ENCODE measurements around the gene ANXA2. TPM values are rescaled to one million over a fixed set of nuclear protein-coding genes. Genes with fewer than 3 reads are reported as not detected.

ANXA2 gene
- total and polyA plus RNA-seq, 4 donors = 62.7 to 138 (median 107) TPM

DNA sequence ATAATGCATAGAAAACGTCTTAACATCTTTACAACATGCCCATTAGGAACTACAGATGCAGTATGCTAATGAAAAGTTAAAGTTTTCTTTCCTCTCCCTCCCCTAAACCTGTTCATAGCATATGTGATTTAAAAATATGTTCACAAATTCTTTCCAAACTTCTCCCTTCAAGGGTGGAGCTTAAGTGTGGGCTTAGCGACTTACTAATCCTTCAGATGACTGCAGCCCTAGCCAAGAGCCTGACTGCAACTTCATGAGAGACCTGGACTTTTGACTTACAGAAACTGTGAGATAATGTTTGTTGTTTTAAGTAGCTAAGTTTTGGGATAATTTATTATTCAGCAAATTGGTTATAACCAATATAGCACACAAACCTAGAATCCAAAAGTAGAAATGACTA lies 22.0 kb upstream of the ANXA2 start:
- Histone ChIP-seq H3K9ac (ENCODE audit: low read depth in 1 of 2, low read length in 2 of 2) (no peak overlapping the region), H3K4me1 (ENCODE audit: control insufficient read depth in 4 of 4, insufficient read depth in 4 of 4, low read length in 3 of 4) (peaks cover 0 to 5% (median 3%) of the 10 kb centered on the region in 4 donors), H3K9me3 (ENCODE audit: control insufficient read depth in 4 of 4, low read length in 3 of 4) (no peaks in the 10 kb centered on the region), H3K36me3 (ENCODE audit: control insufficient read depth in 4 of 4, insufficient read depth in 3 of 4, low read depth in 1 of 4, low read length in 3 of 4) (peaks cover 0 to 7% (median under 1%) of the 10 kb centered on the region in 4 donors), H3K27me3 (ENCODE audit: control insufficient read depth in 4 of 4, insufficient read depth in 4 of 4, low read length in 3 of 4) (no peaks in the 10 kb centered on the region), H3K27ac (ENCODE audit: low read depth in 1 of 2, low read length in 2 of 2) (no peak overlapping the region), H3K4me3 (ENCODE audit: low read depth in 1 of 3, low read length in 3 of 3) (no peak overlapping the region)
- 97% methylated on average over 2 of the region's 2 CpGs for WGBS
- TF ChIP-seq NR2F2 (IDR thresholded peaks at IDR 0.05) = no peak
- TF ChIP-seq TAF1 (conservative IDR thresholded peaks at IDR 0.05) = no peak
- TF ChIP-seq, protein P1, sequence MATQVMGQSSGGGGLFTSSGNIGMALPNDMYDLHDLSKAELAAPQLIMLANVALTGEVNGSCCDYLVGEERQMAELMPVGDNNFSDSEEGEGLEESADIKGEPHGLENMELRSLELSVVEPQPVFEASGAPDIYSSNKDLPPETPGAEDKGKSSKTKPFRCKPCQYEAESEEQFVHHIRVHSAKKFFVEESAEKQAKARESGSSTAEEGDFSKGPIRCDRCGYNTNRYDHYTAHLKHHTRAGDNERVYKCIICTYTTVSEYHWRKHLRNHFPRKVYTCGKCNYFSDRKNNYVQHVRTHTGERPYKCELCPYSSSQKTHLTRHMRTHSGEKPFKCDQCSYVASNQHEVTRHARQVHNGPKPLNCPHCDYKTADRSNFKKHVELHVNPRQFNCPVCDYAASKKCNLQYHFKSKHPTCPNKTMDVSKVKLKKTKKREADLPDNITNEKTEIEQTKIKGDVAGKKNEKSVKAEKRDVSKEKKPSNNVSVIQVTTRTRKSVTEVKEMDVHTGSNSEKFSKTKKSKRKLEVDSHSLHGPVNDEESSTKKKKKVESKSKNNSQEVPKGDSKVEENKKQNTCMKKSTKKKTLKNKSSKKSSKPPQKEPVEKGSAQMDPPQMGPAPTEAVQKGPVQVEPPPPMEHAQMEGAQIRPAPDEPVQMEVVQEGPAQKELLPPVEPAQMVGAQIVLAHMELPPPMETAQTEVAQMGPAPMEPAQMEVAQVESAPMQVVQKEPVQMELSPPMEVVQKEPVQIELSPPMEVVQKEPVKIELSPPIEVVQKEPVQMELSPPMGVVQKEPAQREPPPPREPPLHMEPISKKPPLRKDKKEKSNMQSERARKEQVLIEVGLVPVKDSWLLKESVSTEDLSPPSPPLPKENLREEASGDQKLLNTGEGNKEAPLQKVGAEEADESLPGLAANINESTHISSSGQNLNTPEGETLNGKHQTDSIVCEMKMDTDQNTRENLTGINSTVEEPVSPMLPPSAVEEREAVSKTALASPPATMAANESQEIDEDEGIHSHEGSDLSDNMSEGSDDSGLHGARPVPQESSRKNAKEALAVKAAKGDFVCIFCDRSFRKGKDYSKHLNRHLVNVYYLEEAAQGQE (IDR thresholded peaks at IDR 0.05) = no peak
- no peak for TF ChIP-seq JUND (IDR thresholded peaks at IDR 0.05)
- no peak for TF ChIP-seq FOXA1 (IDR thresholded peaks at IDR 0.05)
- TF ChIP-seq GABPA (IDR thresholded peaks at IDR 0.05 in 1 of 2, conservative IDR thresholded peaks at IDR 0.05 in 1 of 2) = no peak
- TF ChIP-seq SP1 (IDR thresholded peaks at IDR 0.05) = no peak
- no peak for DNase-seq (ENCODE audit: low spot score)

- Histone ChIP-seq H3K4me1 (ENCODE audit: control insufficient read depth in 4 of 4, insufficient read depth in 4 of 4, low read length in 3 of 4) (peaks cover 0 to 5% (median 4%) of the 10 kb centered on the region in 4 donors), H3K4me3 (ENCODE audit: low read depth in 1 of 3, low read length in 3 of 3) (no peak overlapping the region), H3K9ac (ENCODE audit: low read depth in 1 of 2, low read length in 2 of 2) (no peak overlapping the region), H3K27me3 (ENCODE audit: control insufficient read depth in 4 of 4, insufficient read depth in 4 of 4, low read length in 3 of 4) (no peaks in the 10 kb centered on the region), H3K9me3 (ENCODE audit: control insufficient read depth in 4 of 4, low read length in 3 of 4) (no peaks in the 10 kb centered on the region), H3K27ac (ENCODE audit: low read depth in 1 of 2, low read length in 2 of 2) (no peak overlapping the region), H3K36me3 (ENCODE audit: control insufficient read depth in 4 of 4, insufficient read depth in 3 of 4, low read depth in 1 of 4, low read length in 3 of 4) (peaks cover 0 to 4% (median under 1%) of the 10 kb centered on the region in 4 donors)
- 90% methylated on average over 3 of the region's 3 CpGs for WGBS
- DNase-seq (ENCODE audit: low spot score) = no peak
- no peak for TF ChIP-seq TAF1 (conservative IDR thresholded peaks at IDR 0.05)
- TF ChIP-seq RXRA (IDR thresholded peaks at IDR 0.05) = no peak
- no peak for TF ChIP-seq RAD21 (IDR thresholded peaks at IDR 0.05)
- no peak for TF ChIP-seq MAX (IDR thresholded peaks at IDR 0.05)
- TF ChIP-seq CTCF (IDR thresholded peaks at IDR 0.05; ENCODE audit: low read depth, low read length, missing input control) = no peak
- TF ChIP-seq EGR1 (IDR thresholded peaks at IDR 0.05; ENCODE audit: low read depth in 2 of 2) = no peak
- no peak for TF ChIP-seq ZBTB33 (IDR thresholded peaks at IDR 0.05)
- TF ChIP-seq, protein P1 (IDR thresholded peaks at IDR 0.05) = no peak
- TF ChIP-seq YY1 (IDR thresholded peaks at IDR 0.05) = no peak
- no peak for TF ChIP-seq GABPA (IDR thresholded peaks at IDR 0.05 in 1 of 2, conservative IDR thresholded peaks at IDR 0.05 in 1 of 2)
- no peak for TF ChIP-seq NR2F2 (IDR thresholded peaks at IDR 0.05)
- TF ChIP-seq, protein P2, sequence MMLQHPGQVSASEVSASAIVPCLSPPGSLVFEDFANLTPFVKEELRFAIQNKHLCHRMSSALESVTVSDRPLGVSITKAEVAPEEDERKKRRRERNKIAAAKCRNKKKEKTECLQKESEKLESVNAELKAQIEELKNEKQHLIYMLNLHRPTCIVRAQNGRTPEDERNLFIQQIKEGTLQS (IDR thresholded peaks at IDR 0.05) = no peak
- TF ChIP-seq FOXA1 (IDR thresholded peaks at IDR 0.05) = no peak
- no peak for TF ChIP-seq HNF4G (IDR thresholded peaks at IDR 0.05)
Measured at GRCh38 chr15:60418096-60418495, 20.3 kb upstream of the ANXA2 start.

Data from liver (tissue), 9 donors.